GM12892 (cell line): Measurements from ENCODE around the gene ZBTB7C.

Experiments
- POLR2A ChIP-seq: IDR thresholded peaks from 2 replicates; pipeline ENCODE4 v1.6.1; 2011; ENCODE audit warnings: low read depth, low read length, control low read depth
- POLR2AphosphoS5 ChIP-seq: IDR thresholded peaks from 2 replicates; pipeline ENCODE4 v1.6.1; 2011; ENCODE audit warnings: low read depth, low read length, control low read depth

DNA sequence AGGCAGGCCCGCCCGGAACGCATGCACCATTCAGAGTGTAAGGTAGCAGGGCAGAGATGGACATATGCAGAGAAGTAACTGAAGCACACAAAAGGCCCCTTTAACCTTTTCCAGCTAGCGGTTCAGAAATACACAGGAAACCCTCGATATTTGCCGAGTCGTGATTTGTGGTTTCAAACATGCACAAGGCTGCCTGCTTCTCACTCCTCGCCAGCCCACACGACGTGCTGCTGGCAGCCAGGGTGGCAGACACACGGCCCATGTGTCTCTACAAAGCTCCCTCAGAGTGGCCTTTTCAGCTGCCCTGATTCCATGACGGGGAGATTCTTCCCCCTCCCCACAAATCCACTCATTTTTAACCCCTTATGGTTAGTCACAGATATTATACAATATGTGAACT is 23.6 kb downstream of the ZBTB7C start:
- TF ChIP-seq POLR2AphosphoS5 (no peak), POLR2A (no peak)
